ENCODE measurements around the gene FARS2.

FARS2 gene

DNA sequence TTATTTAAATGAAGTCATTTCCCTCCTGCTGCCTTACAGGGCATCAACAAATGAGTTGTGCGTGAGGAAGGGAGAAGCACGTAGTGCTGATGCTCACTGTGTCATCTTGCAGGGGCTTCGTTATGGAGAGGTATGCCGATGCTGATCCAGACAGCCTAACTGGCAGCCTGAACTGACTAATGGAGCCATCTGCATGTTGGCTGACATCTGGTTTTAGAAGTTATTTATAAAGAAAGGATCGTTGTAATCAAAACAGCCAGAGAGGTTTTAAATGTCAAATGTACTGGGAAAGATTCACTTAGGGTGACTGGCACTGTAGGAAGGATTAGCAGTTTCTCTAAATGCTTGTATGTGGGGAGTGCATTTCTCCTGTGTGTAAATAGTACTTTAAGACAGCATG lies 54.6 kb downstream of the FARS2 start:
- no peak overlapping the region for H2BK120ac ChIP-seq (ENCODE audit: insufficient read depth, low read length, poor library complexity)
- WGBS (ENCODE audit: extremely low coverage, insufficient coverage, insufficient read length), result no CpG with 5 or more reads among the region's 5 CpGs
- no peak overlapping the region for H3K4me3 ChIP-seq (ENCODE audit: low read depth, low read length)
- H3K18ac ChIP-seq (ENCODE audit: low read length), result no peak overlapping the region
- H3K23ac ChIP-seq (ENCODE audit: low read length), result no peak overlapping the region
- no peak for DNase-seq
- H3K79me2 ChIP-seq (ENCODE audit: control insufficient read depth, insufficient read depth, low read length, poor library complexity), result no peaks in the 10 kb centered on the region
- no peak overlapping the region for H2BK12ac ChIP-seq (ENCODE audit: low read length)
- H4K12ac ChIP-seq (ENCODE audit: low read depth, low read length), result no peak overlapping the region
- no peak overlapping the region for H2BK5ac ChIP-seq (ENCODE audit: low read depth, low read length, poor library complexity)
- no peaks in the 10 kb centered on the region for H3K4me1 ChIP-seq (ENCODE audit: control insufficient read depth in 1 of 2, insufficient read depth in 2 of 2, low read length in 2 of 2)
- H4K8ac ChIP-seq (ENCODE audit: low read depth, low read length), result no peak overlapping the region
- H3K4ac ChIP-seq (ENCODE audit: low read depth, low read length), result no peak overlapping the region
- H2AFZ ChIP-seq (ENCODE audit: insufficient read depth, low read length, poor library complexity), result no peak overlapping the region
- H2AK5ac ChIP-seq (ENCODE audit: low read length), result no peak overlapping the region
- H3K27me3 ChIP-seq (ENCODE audit: insufficient read depth, low read length), result no peaks in the 10 kb centered on the region
- no peaks in the 10 kb centered on the region for H3K9me3 ChIP-seq (ENCODE audit: insufficient read depth, low read depth, low read length)
- no peak overlapping the region for H3K4me2 ChIP-seq (ENCODE audit: low read length)
- H3K14ac ChIP-seq (ENCODE audit: low read length), result no peak overlapping the region
- H3K9ac ChIP-seq (ENCODE audit: low read length), result no peak overlapping the region
- no peak overlapping the region for H3K27ac ChIP-seq (ENCODE audit: low read depth, low read length)
- H3K36me3 ChIP-seq (ENCODE audit: control insufficient read depth in 1 of 2, insufficient read depth in 2 of 2, low read length in 2 of 2), result no peaks in the 10 kb centered on the region
- no peak overlapping the region for H4K91ac ChIP-seq (ENCODE audit: low read depth, low read length)
- H3K79me1 ChIP-seq (ENCODE audit: low read length), result no peaks in the 10 kb centered on the region

DNA sequence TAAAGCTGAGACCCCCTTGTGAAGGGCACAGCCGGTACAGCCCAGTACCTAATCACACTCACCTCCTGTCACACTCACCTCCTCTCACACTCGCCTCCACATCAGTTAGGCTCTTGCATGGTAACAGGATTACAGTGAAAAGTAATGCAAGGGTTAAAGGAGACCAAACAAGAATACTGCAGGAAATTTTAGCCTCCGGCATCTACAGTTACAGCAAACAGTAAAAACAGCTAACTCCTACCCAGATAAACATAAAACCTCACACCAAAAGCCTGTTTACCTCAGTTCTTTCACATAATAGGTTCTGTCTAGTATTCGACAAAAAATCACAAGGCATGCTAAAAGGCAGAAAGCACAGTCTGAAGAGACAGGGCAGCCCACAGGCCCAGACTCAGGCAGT lies 55.6 kb downstream of the FARS2 start:
- Histone ChIP-seq H3K4me1 (ENCODE audit: control insufficient read depth in 1 of 2, insufficient read depth in 2 of 2, low read length in 2 of 2) (no peaks in the 10 kb centered on the region), H2BK120ac (ENCODE audit: insufficient read depth, low read length, poor library complexity) (no peak overlapping the region), H3K9me3 (ENCODE audit: insufficient read depth, low read depth, low read length) (no peaks in the 10 kb centered on the region), H4K91ac (ENCODE audit: low read depth, low read length) (no peak overlapping the region), H3K4me3 (ENCODE audit: low read depth, low read length) (no peak overlapping the region), H3K23ac (ENCODE audit: low read length) (no peak overlapping the region), H3K4ac (ENCODE audit: low read depth, low read length) (no peak overlapping the region), H4K12ac (ENCODE audit: low read depth, low read length) (no peak overlapping the region), H3K9ac (ENCODE audit: low read length) (no peak overlapping the region), H3K36me3 (ENCODE audit: control insufficient read depth in 1 of 2, insufficient read depth in 2 of 2, low read length in 2 of 2) (no peaks in the 10 kb centered on the region), H3K27me3 (ENCODE audit: insufficient read depth, low read length) (no peaks in the 10 kb centered on the region), H3K79me2 (ENCODE audit: control insufficient read depth, insufficient read depth, low read length, poor library complexity) (no peaks in the 10 kb centered on the region), H3K14ac (ENCODE audit: low read length) (no peak overlapping the region), H2AK5ac (ENCODE audit: low read length) (no peak overlapping the region), H3K18ac (ENCODE audit: low read length) (no peak overlapping the region), H3K4me2 (ENCODE audit: low read length) (no peak overlapping the region), H3K79me1 (ENCODE audit: low read length) (no peaks in the 10 kb centered on the region), H2BK12ac (ENCODE audit: low read length) (no peak overlapping the region), H3K27ac (ENCODE audit: low read depth, low read length) (no peak overlapping the region), H2BK5ac (ENCODE audit: low read depth, low read length, poor library complexity) (no peak overlapping the region), H2AFZ (ENCODE audit: insufficient read depth, low read length, poor library complexity) (no peak overlapping the region), H4K8ac (ENCODE audit: low read depth, low read length) (no peak overlapping the region)
- WGBS (ENCODE audit: extremely low coverage, insufficient coverage, insufficient read length), result no CpG with 5 or more reads among the region's 4 CpGs
- no peak for DNase-seq

DNA sequence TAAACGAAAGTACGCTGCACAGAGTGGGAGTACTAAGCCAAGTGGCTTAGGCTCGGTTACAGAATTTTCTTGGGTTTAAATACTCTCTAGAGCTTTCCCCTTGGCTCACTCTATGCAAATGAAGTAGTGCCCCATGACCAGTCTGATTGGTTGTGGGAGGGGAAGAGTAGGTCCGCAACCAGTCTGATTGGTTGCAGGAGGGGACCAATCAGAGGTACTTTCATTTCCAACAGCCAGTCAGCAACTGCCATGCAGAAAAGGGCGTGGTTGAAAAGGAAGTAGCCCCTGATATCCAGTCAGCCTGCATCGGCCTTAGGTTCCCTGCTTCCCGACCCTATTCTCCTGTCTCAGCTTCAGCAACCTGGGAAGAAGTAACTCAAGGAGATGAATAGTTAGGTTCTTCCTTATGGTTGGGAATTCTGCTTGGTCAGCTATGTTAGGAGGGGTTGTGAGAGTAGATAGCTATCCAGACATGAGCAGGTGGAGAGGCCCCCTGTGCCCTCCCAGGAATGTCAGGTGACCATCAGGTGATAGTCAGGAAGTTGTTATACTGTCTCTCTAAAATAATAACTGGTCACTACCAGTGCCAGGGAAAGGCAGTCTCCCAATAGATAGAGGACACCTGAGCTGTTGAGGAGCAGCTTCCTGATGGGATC lies 57.4 kb downstream of the FARS2 start:
- no peak for DNase-seq
- Histone ChIP-seq H4K12ac (ENCODE audit: low read depth, low read length) (no peak overlapping the region), H3K27ac (ENCODE audit: low read depth, low read length) (no peak overlapping the region), H3K4me3 (ENCODE audit: low read depth, low read length) (no peak overlapping the region), H4K91ac (ENCODE audit: low read depth, low read length) (no peak overlapping the region), H3K4me1 (ENCODE audit: control insufficient read depth in 1 of 2, insufficient read depth in 2 of 2, low read length in 2 of 2) (no peaks in the 10 kb centered on the region), H3K36me3 (ENCODE audit: control insufficient read depth in 1 of 2, insufficient read depth in 2 of 2, low read length in 2 of 2) (no peaks in the 10 kb centered on the region), H3K4ac (ENCODE audit: low read depth, low read length) (no peak overlapping the region), H3K4me2 (ENCODE audit: low read length) (no peak overlapping the region), H4K8ac (ENCODE audit: low read depth, low read length) (no peak overlapping the region), H3K18ac (ENCODE audit: low read length) (no peak overlapping the region), H3K27me3 (ENCODE audit: insufficient read depth, low read length) (no peaks in the 10 kb centered on the region), H3K9ac (ENCODE audit: low read length) (no peak overlapping the region), H3K9me3 (ENCODE audit: insufficient read depth, low read depth, low read length) (peaks cover 2% of the 10 kb centered on the region), H2BK5ac (ENCODE audit: low read depth, low read length, poor library complexity) (no peak overlapping the region), H2AFZ (ENCODE audit: insufficient read depth, low read length, poor library complexity) (no peak overlapping the region), H2AK5ac (ENCODE audit: low read length) (no peak overlapping the region), H3K23ac (ENCODE audit: low read length) (no peak overlapping the region), H3K14ac (ENCODE audit: low read length) (no peak overlapping the region), H2BK120ac (ENCODE audit: insufficient read depth, low read length, poor library complexity) (no peak overlapping the region), H3K79me1 (ENCODE audit: low read length) (no peaks in the 10 kb centered on the region), H2BK12ac (ENCODE audit: low read length) (no peak overlapping the region), H3K79me2 (ENCODE audit: control insufficient read depth, insufficient read depth, low read length, poor library complexity) (no peaks in the 10 kb centered on the region)
- WGBS (ENCODE audit: extremely low coverage, insufficient coverage, insufficient read length), result no CpG with 5 or more reads among the region's 7 CpGs

DNA sequence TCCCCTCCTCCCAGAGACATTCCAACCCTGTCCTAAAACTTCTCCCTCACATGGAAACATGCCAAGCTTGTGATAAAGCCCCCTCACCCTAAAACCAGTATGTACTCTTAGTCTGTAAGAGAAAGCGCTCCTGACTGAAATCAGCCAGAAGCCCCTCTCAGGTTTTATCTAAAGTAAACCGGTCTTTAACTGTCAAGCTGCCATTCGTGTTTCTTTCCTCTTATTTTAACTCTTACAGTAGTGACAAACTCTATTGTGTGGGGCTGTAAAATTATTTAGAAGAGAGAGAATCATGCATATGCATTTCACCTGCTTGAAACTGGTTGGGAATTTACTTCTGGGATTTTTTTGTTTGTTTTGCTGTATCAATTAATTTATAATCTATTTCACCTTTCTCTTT lies 62.7 kb downstream of the FARS2 start:
- DNase-seq, result no peak
- H3K79me1 ChIP-seq (ENCODE audit: low read length), result no peaks in the 10 kb centered on the region
- no peak overlapping the region for H3K27ac ChIP-seq (ENCODE audit: low read depth, low read length)
- no peak overlapping the region for H2BK12ac ChIP-seq (ENCODE audit: low read length)
- no CpG with 5 or more reads among the region's 3 CpGs for WGBS (ENCODE audit: extremely low coverage, insufficient coverage, insufficient read length)
- H3K79me2 ChIP-seq (ENCODE audit: control insufficient read depth, insufficient read depth, low read length, poor library complexity), result no peaks in the 10 kb centered on the region
- no peak overlapping the region for H4K8ac ChIP-seq (ENCODE audit: low read depth, low read length)
- no peak overlapping the region for H3K18ac ChIP-seq (ENCODE audit: low read length)
- H2AK5ac ChIP-seq (ENCODE audit: low read length), result no peak overlapping the region
- H3K36me3 ChIP-seq (ENCODE audit: control insufficient read depth in 1 of 2, insufficient read depth in 2 of 2, low read length in 2 of 2), result peaks cover 0 to 5% of the 10 kb centered on the region in 2 experiments
- no peak overlapping the region for H3K9ac ChIP-seq (ENCODE audit: low read length)
- H3K4me3 ChIP-seq (ENCODE audit: low read depth, low read length), result no peak overlapping the region
- H4K12ac ChIP-seq (ENCODE audit: low read depth, low read length), result no peak overlapping the region
- H3K4ac ChIP-seq (ENCODE audit: low read depth, low read length), result no peak overlapping the region
- H3K9me3 ChIP-seq (ENCODE audit: insufficient read depth, low read depth, low read length), result peaks cover 8% of the 10 kb centered on the region
- H3K4me1 ChIP-seq (ENCODE audit: control insufficient read depth in 1 of 2, insufficient read depth in 2 of 2, low read length in 2 of 2), result no peaks in the 10 kb centered on the region
- H3K14ac ChIP-seq (ENCODE audit: low read length), result no peak overlapping the region
- H2BK120ac ChIP-seq (ENCODE audit: insufficient read depth, low read length, poor library complexity), result no peak overlapping the region
- no peak overlapping the region for H3K4me2 ChIP-seq (ENCODE audit: low read length)
- H2AFZ ChIP-seq (ENCODE audit: insufficient read depth, low read length, poor library complexity), result no peak overlapping the region
- no peak overlapping the region for H4K91ac ChIP-seq (ENCODE audit: low read depth, low read length)
- no peak overlapping the region for H3K23ac ChIP-seq (ENCODE audit: low read length)
- H2BK5ac ChIP-seq (ENCODE audit: low read depth, low read length, poor library complexity), result no peak overlapping the region
- H3K27me3 ChIP-seq (ENCODE audit: insufficient read depth, low read length), result no peaks in the 10 kb centered on the region
